HepG2 (cell line): ENCODE measurements around the gene PPP1R13L. TPM values are rescaled to one million over a fixed set of nuclear protein-coding genes. Genes with fewer than 3 reads are reported as not detected.

ENCODE experiments used
- ASH2L ChIP-seq: fragments of 300-600, 200-600 bp; sonication (generic); IDR thresholded peaks from 2 replicates; pipeline ENCODE4 v1.7.0; 2017; ENCODE audit warnings: low read depth, mild to moderate bottlenecking, moderate library complexity, mixed read lengths, low read length; ENCODE audit not compliant: insufficient read length
- CREM ChIP-seq, 2 experiments: sonication (generic) in 1 of 2; formaldehyde crosslinking in 1 of 2; IDR thresholded peaks; 2 replicates each; pipeline versions ENCODE4 v1.4.0 to v1.6.1; 2016 to 2020; ENCODE audit warnings: antibody characterized with exemption in 1 of 2, mild to moderate bottlenecking in 1 of 2, missing genetic modification reagents in 1 of 2
- HHEX ChIP-seq: IDR thresholded peaks from 2 replicates; pipeline ENCODE4 v1.6.1; 2016; ENCODE audit warnings: control low read depth
- HOXA5 ChIP-seq: sonication (generic); formaldehyde crosslinking; IDR thresholded peaks from 2 replicates; pipeline ENCODE4 v1.4.0; 2020; ENCODE audit warnings: missing genetic modification reagents
- JDP2 ChIP-seq: sonication (generic); formaldehyde crosslinking; IDR thresholded peaks from 2 replicates; pipeline ENCODE4 v1.8.1; 2022; ENCODE audit warnings: missing genetic modification reagents, borderline replicate concordance
- MAFK ChIP-seq, 2 experiments: IDR thresholded peaks in 1 of 2; conservative IDR thresholded peaks in 1 of 2; 2 replicates each; pipeline ENCODE4 v1.6.1; 2011; ENCODE audit warnings: improper control_type of control experiment in 2 of 2, low read length in 2 of 2
- RFX1 ChIP-seq: fragments of 450-650 bp; IDR thresholded peaks from 2 replicates; pipeline ENCODE4 v1.6.1; 2017
- SETDB1 ChIP-seq: sonication (generic); formaldehyde crosslinking; IDR thresholded peaks from 2 replicates; pipeline ENCODE4 v1.5.1; 2020; ENCODE audit warnings: missing genetic modification reagents, mild to moderate bottlenecking, borderline replicate concordance
- ZBTB8A ChIP-seq: sonication (generic); formaldehyde crosslinking; IDR thresholded peaks from 2 replicates; pipeline ENCODE4 v1.4.0; 2020; ENCODE audit warnings: mild to moderate bottlenecking, low read depth, missing genetic modification reagents, borderline replicate concordance
- ZNF232 ChIP-seq: sonication (generic); formaldehyde crosslinking; IDR thresholded peaks from 2 replicates; pipeline ENCODE4 v1.4.0; 2020; ENCODE audit warnings: missing genetic modification reagents, borderline replicate concordance
- ZNF30 ChIP-seq: sonication (generic); formaldehyde crosslinking; IDR thresholded peaks from 2 replicates; pipeline ENCODE4 v1.5.0; 2020; ENCODE audit warnings: mild to moderate bottlenecking, missing genetic modification reagents
- ZNF552 ChIP-seq: sonication (generic); formaldehyde crosslinking; IDR thresholded peaks from 2 replicates; pipeline ENCODE4 v1.9.0; 2022; ENCODE audit warnings: missing genetic modification reagents, mild to moderate bottlenecking, borderline replicate concordance
- ZNF577 ChIP-seq: sonication (generic); formaldehyde crosslinking; IDR thresholded peaks from 2 replicates; pipeline ENCODE4 v1.4.0; 2020; ENCODE audit warnings: mild to moderate bottlenecking, low read depth, missing genetic modification reagents, borderline replicate concordance
- ZNF629 ChIP-seq: sonication (generic); formaldehyde crosslinking; conservative IDR thresholded peaks from 2 replicates; pipeline ENCODE4 v1.5.0; 2020; ENCODE audit warnings: missing genetic modification reagents
- ZNF644 ChIP-seq: IDR thresholded peaks from 2 replicates; pipeline ENCODE4 v1.6.1; 2016; ENCODE audit warnings: low read depth
- ZNF660 ChIP-seq: sonication (generic); formaldehyde crosslinking; IDR thresholded peaks from 2 replicates; pipeline ENCODE4 v1.5.1; 2020; ENCODE audit warnings: mild to moderate bottlenecking, low read depth, missing genetic modification reagents, borderline replicate concordance
- ZNF720 ChIP-seq: sonication (generic); formaldehyde crosslinking; IDR thresholded peaks from 2 replicates; pipeline ENCODE4 v1.4.0; 2020; ENCODE audit warnings: missing genetic modification reagents
- polyA plus RNA-seq, 8 experiments: library from polyadenylated mRNA; depleted of rRNA in 3 of 8; stranded (reverse) in 7 of 8; unstranded in 1 of 8; fragments of >200 nt; fragmentation: Illumina TruSeq in 4 of 8; extraction: Trizol in 4 of 8; gene quantifications; 2 replicates each; pipeline versions ENCODE4 v1.2.1 to v1.2.3, GENCODE V29; 2011 to 2016; ENCODE audit warnings: low read depth in 4 of 8, missing spikeins in 1 of 8, mixed read lengths in 1 of 8; ENCODE audit not compliant: insufficient read depth in 1 of 8
- total RNA-seq, 5 experiments: library from RNA; depleted of rRNA; stranded (reverse); fragments of >200 nt; fragmentation: Illumina TruSeq; extraction: Trizol; gene quantifications; 2 replicates each; pipeline ENCODE4 v1.2.3, GENCODE V29; 2016; ENCODE audit warnings: low read depth in 1 of 5
- TF ChIP-seq, protein P1 (sequence below): sonication (generic); formaldehyde crosslinking; IDR thresholded peaks from 2 replicates; pipeline ENCODE4 v1.8.0; 2022; ENCODE audit warnings: missing genetic modification reagents, mild to moderate bottlenecking, inconsistent platforms, borderline replicate concordance
- TF ChIP-seq, protein P2 (sequence below): sonication (generic); formaldehyde crosslinking; IDR thresholded peaks from 2 replicates; pipeline ENCODE4 v1.4.0; 2020; ENCODE audit warnings: mild to moderate bottlenecking, missing genetic modification reagents
- TF ChIP-seq, protein P3 (sequence below): sonication (generic); formaldehyde crosslinking; IDR thresholded peaks from 2 replicates; pipeline ENCODE4 v1.4.0; 2020; ENCODE audit warnings: missing genetic modification reagents, low read depth, mild to moderate bottlenecking, borderline replicate concordance

The PPP1R13L gene
- total and polyA plus RNA-seq, 2 of the 13 experiments (the other 11 are each of a cell fraction or from before 2014, with no cell fraction given) = 1.3 to 6.6 TPM

DNA sequence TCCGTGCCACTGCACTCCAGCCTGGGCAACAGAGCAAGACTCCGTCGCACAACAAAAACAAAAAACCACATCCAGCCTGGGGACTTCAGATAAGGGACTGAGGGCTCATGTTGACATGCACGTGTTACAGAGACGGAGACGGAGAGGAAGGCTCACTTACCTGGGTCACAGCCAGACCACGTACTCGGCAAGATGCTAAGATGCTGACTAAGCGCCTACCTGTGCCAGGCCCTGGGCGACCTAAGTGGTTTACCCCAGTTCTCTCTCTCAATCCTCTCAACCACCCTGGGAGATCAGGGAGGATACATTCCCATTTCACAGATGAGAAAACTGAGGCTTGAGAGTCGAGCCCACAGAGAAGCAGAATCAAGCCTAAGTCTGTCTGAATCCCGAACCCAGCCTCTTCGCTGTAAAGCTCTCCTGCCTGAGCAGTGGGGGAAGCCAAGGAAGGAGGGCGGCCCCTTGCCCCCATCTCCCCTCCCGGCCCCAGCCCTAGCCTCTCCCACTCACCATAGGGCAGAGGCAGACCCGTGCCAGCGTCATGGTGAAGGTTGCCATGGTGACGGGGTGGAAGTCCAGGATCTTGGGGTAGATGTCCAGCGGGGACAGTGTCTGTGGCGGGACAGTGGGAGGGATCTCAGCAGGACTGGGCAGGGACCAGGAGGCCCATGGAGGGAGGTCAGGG lies 48.0 kb downstream of the PPP1R13L start (continued):
- TF ChIP-seq, protein P1, sequence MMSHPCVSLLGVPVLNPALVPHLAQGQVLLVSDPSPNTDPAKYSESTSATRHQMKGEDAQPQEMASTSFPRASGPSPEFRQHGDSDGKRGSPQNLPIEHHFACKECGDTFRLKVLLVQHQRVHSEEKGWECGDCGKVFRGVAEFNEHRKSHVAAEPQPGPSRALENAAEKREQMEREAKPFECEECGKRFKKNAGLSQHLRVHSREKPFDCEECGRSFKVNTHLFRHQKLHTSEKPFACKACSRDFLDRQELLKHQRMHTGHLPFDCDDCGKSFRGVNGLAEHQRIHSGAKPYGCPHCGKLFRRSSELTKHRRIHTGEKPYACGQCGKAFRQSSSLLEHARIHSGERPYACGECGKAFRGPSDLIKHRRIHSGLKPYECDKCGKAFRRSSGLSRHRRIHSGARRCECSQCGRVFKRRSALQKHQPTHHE = no peak
- no peak for TF ChIP-seq ZNF552
- TF ChIP-seq SETDB1 (CRISPR knock-in tag) = no peak
- TF ChIP-seq ZNF644 (CRISPR knock-in tag) = no peak
- no peak for TF ChIP-seq JDP2 (CRISPR knock-in tag)
- TF ChIP-seq, protein P2, sequence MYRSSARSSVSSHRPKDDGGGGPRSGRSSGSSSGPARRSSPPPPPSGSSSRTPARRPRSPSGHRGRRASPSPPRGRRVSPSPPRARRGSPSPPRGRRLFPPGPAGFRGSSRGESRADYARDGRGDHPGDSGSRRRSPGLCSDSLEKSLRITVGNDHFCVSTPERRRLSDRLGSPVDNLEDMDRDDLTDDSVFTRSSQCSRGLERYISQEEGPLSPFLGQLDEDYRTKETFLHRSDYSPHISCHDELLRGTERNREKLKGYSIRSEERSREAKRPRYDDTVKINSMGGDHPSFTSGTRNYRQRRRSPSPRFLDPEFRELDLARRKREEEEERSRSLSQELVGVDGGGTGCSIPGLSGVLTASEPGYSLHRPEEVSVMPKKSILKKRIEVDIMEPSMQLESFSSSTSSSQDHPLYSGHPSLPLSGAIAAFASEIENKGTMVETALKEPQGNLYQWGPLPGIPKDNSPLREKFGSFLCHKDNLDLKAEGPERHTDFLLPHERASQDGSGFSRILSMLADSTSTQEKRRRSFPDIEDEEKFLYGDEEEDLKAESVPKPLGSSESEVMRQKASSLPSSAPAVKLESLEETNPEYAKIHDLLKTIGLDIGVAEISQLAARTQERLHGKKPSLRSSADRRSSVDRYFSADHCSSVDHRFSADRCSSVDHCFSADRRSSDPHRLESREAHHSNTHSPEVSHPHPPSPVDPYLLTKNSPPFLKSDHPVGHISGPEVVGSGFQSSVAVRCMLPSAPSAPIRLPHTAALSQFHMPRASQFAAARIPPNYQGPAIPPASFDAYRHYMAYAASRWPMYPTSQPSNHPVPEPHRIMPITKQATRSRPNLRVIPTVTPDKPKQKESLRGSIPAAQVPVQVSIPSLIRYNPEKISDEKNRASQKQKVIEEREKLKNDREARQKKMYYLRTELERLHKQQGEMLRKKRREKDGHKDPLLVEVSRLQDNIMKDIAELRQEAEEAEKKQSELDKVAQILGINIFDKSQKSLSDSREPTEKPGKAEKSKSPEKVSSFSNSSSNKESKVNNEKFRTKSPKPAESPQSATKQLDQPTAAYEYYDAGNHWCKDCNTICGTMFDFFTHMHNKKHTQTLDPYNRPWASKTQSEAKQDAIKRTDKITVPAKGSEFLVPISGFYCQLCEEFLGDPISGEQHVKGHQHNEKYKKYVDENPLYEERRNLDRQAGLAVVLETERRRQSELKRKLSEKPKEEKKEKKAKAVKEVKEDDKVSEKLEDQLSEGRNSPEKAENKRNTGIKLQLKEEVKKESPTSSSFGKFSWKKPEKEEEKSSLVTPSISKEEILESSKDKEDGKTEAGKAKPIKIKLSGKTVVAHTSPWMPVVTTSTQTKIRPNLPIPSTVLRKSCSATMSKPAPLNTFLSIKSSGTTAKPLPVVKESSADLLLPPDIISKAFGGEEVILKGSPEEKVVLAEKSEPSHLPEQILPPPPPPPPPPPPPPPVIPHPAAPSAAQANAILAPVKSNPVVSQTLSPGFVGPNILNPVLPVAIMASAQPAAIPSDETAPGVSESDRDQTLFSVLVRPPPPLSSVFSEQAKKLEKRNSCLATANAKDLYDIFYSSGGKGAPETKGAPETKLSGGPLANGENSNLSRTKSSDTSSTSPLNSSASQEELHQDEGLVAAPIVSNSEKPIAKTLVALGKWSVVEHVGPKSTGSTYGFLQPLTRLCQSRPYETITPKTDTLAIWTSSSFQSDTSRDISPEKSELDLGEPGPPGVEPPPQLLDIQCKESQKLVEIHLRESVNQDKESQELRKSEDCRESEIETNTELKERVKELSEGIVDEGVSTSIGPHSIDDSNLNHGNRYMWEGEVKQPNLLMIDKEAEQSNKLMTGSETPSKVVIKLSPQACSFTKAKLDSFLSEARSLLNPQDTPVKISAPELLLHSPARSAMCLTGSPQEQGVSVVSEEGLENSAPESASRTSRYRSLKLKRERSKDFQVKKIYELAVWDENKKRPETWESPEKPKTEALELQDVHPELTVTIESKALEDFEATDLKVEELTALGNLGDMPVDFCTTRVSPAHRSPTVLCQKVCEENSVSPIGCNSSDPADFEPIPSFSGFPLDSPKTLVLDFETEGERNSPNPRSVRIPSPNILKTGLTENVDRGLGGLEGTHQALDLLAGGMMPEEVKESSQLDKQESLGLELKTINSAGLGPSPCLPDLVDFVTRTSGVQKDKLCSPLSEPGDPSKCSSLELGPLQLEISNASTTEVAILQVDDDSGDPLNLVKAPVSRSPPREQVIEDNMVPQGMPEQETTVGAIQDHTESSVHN = no peak
- no peak for TF ChIP-seq ZBTB8A (CRISPR knock-in tag)
- peak; percentile 61 to 79 for TF ChIP-seq MAFK (conservative IDR thresholded peaks at IDR 0.05 in 1 of 2, IDR thresholded peaks at IDR 0.05 in 1 of 2; ENCODE audit: low read length in 2 of 2)
- TF ChIP-seq ZNF660 (CRISPR knock-in tag) = no peak
- no peak for TF ChIP-seq HHEX
- no peak for TF ChIP-seq ZNF232 (CRISPR knock-in tag)
- peak; percentile 33; the same call in 1 of the 2 replicates for TF ChIP-seq RFX1
- TF ChIP-seq, protein P3, sequence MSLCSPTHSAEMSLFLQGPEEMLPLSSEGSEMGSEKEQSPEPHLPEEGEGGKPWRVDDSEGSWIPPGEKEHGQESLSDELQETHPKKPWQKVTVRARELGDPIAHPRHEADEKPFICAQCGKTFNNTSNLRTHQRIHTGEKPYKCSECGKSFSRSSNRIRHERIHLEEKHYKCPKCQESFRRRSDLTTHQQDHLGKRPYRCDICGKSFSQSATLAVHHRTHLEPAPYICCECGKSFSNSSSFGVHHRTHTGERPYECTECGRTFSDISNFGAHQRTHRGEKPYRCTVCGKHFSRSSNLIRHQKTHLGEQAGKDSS (CRISPR knock-in tag) = no peak
- TF ChIP-seq ZNF720 (CRISPR knock-in tag) = no peak
- TF ChIP-seq ZNF577 = no peak
- peak; percentile 92 for TF ChIP-seq ZNF629 (CRISPR knock-in tag)
- no peak for TF ChIP-seq ZNF30 (CRISPR knock-in tag)
- TF ChIP-seq CREM (IDR thresholded peaks at IDR 0.05) = no peak
- no peak for TF ChIP-seq CREM (CRISPR knock-in tag; IDR thresholded peaks at IDR 0.05)
- TF ChIP-seq ASH2L = no peak
- TF ChIP-seq HOXA5 (CRISPR knock-in tag) = no peak
